H1 (cell line): Measurements from ENCODE around the gene HSD17B13. TPM values are rescaled to one million over a fixed set of nuclear protein-coding genes. Genes with fewer than 3 reads are reported as not detected.

Experiments used
- RFX5 ChIP-seq: IDR thresholded peaks from 2 replicates; pipeline ENCODE4 v1.6.1; 2011; ENCODE audit warnings: low read depth, low read length, improper control_type of control experiment, borderline replicate concordance
- RNF2 ChIP-seq: fragments of 200-900, 300-1000 bp; sonication (generic); IDR thresholded peaks from 2 replicates; pipeline ENCODE4 v1.7.1; 2016; ENCODE audit warnings: borderline replicate concordance, low read depth, mild to moderate bottlenecking, antibody characterized with exemption, low read length; ENCODE audit not compliant: poor library complexity, severe bottlenecking; ENCODE audit errors: missing control alignments
- TCF12 ChIP-seq: IDR thresholded peaks from 2 replicates; pipeline ENCODE4 v1.6.1; 2011; ENCODE audit warnings: low read depth, mild to moderate bottlenecking, low read length
- polyA plus RNA-seq, 7 experiments: library from polyadenylated mRNA; depleted of rRNA in 3 of 7; stranded (reverse) in 5 of 7; unstranded in 2 of 7; fragments of >200 nt in 5 of 7; fragments of 200-250 nt in 2 of 7; gene quantifications; 1 replicate in 5 of 7; 2 replicates in 1 of 7; 4 replicates in 1 of 7; pipeline versions ENCODE4 v1.2.1 to v1.2.3, GENCODE V29; 2011 to 2013; ENCODE audit warnings: missing spikeins in 2 of 7, mixed read lengths in 2 of 7
- total RNA-seq: library from RNA; stranded (reverse); fragmentation: NEBNext Ultra II Directional; extraction: Animal tissue kit (Norgen Biotek cat#: 25700); gene quantifications from 2 replicates; pipeline ENCODE4 v1.2.1, GENCODE V29; 2021
- TF ChIP-seq, protein P1 (sequence below): fragments of 300-600 bp; sonication (generic); IDR thresholded peaks from 2 replicates; pipeline ENCODE4 v1.7.1; 2012; ENCODE audit warnings: low read length, moderate library complexity, mild to moderate bottlenecking, inconsistent platforms; ENCODE audit not compliant: insufficient replicate concordance

HSD17B13 gene
- total and polyA plus RNA-seq, 2 of the 8 experiments (the other 6 are each of a cell fraction or from before 2014, with no cell fraction given) = 0.09 to 0.13 TPM

DNA sequence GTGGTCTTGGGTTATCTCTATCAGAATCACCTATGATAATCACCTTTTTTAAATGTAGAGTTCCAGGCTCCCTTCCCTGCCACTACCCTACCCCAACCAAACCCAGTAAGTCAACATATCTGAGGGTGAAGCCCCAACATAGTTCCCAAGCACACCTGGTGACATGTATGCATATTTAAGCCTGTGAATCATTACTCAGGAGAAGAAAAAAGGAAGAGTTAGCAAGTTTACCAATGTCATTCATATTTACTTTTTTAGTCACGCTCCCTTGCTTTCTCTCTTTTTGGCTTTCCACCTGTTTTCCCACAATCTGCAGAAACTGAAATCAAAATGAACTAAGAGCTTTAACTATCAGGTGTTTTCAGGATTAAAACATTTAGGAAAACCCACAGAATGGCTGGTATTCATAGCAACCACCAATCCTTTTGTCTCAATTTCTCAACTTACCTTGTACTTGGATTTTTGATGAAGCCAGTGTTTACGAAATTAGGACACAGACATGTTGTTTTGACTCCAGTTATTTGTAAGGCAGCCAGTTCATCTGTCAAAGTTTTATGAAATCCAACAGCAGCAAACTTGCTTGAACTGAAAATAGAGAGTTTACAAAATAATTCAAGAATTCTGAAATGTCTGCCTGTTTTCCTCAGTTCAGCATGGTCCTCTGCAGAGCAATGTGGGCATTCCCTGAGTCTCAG is 34.3 kb upstream of the HSD17B13 start (continued):
- TF ChIP-seq, protein P1, sequence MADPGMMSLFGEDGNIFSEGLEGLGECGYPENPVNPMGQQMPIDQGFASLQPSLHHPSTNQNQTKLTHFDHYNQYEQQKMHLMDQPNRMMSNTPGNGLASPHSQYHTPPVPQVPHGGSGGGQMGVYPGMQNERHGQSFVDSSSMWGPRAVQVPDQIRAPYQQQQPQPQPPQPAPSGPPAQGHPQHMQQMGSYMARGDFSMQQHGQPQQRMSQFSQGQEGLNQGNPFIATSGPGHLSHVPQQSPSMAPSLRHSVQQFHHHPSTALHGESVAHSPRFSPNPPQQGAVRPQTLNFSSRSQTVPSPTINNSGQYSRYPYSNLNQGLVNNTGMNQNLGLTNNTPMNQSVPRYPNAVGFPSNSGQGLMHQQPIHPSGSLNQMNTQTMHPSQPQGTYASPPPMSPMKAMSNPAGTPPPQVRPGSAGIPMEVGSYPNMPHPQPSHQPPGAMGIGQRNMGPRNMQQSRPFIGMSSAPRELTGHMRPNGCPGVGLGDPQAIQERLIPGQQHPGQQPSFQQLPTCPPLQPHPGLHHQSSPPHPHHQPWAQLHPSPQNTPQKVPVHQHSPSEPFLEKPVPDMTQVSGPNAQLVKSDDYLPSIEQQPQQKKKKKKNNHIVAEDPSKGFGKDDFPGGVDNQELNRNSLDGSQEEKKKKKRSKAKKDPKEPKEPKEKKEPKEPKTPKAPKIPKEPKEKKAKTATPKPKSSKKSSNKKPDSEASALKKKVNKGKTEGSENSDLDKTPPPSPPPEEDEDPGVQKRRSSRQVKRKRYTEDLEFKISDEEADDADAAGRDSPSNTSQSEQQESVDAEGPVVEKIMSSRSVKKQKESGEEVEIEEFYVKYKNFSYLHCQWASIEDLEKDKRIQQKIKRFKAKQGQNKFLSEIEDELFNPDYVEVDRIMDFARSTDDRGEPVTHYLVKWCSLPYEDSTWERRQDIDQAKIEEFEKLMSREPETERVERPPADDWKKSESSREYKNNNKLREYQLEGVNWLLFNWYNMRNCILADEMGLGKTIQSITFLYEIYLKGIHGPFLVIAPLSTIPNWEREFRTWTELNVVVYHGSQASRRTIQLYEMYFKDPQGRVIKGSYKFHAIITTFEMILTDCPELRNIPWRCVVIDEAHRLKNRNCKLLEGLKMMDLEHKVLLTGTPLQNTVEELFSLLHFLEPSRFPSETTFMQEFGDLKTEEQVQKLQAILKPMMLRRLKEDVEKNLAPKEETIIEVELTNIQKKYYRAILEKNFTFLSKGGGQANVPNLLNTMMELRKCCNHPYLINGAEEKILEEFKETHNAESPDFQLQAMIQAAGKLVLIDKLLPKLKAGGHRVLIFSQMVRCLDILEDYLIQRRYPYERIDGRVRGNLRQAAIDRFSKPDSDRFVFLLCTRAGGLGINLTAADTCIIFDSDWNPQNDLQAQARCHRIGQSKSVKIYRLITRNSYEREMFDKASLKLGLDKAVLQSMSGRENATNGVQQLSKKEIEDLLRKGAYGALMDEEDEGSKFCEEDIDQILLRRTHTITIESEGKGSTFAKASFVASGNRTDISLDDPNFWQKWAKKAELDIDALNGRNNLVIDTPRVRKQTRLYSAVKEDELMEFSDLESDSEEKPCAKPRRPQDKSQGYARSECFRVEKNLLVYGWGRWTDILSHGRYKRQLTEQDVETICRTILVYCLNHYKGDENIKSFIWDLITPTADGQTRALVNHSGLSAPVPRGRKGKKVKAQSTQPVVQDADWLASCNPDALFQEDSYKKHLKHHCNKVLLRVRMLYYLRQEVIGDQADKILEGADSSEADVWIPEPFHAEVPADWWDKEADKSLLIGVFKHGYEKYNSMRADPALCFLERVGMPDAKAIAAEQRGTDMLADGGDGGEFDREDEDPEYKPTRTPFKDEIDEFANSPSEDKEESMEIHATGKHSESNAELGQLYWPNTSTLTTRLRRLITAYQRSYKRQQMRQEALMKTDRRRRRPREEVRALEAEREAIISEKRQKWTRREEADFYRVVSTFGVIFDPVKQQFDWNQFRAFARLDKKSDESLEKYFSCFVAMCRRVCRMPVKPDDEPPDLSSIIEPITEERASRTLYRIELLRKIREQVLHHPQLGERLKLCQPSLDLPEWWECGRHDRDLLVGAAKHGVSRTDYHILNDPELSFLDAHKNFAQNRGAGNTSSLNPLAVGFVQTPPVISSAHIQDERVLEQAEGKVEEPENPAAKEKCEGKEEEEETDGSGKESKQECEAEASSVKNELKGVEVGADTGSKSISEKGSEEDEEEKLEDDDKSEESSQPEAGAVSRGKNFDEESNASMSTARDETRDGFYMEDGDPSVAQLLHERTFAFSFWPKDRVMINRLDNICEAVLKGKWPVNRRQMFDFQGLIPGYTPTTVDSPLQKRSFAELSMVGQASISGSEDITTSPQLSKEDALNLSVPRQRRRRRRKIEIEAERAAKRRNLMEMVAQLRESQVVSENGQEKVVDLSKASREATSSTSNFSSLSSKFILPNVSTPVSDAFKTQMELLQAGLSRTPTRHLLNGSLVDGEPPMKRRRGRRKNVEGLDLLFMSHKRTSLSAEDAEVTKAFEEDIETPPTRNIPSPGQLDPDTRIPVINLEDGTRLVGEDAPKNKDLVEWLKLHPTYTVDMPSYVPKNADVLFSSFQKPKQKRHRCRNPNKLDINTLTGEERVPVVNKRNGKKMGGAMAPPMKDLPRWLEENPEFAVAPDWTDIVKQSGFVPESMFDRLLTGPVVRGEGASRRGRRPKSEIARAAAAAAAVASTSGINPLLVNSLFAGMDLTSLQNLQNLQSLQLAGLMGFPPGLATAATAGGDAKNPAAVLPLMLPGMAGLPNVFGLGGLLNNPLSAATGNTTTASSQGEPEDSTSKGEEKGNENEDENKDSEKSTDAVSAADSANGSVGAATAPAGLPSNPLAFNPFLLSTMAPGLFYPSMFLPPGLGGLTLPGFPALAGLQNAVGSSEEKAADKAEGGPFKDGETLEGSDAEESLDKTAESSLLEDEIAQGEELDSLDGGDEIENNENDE = no peak
- TF ChIP-seq TCF12 (no peak), RNF2 (no peak), RFX5 (no peak)
